GM18507 (cell line): ENCODE measurements around the gene PLEKHA5.

Experiments used
- DNase-seq: peaks from one replicate; pipeline ENCODE4 v3.0.0; 2011; ENCODE audit warnings: low read depth; ENCODE audit not compliant: insufficient read length; ENCODE audit errors: extremely low spot score
- FAIRE-seq: peaks from 2 replicates; lab custom pipeline; 2011; peaks lifted over from hg19 to GRCh38; lab: Jason Lieb, UNC

The PLEKHA5 gene

GRCh38 chr12:19243551-19243950 is 114.0 kb downstream of the PLEKHA5 start:
- FAIRE-seq: no peak
- DNase-seq: no peak

GRCh38 chr12:19244312-19244711 is 114.8 kb downstream of the PLEKHA5 start:
- no peak for FAIRE-seq
- no peak for DNase-seq

- no peak for FAIRE-seq
- DNase-seq: no peak
Observed at GRCh38 chr12:19245106-19245505, 115.6 kb downstream of the PLEKHA5 start.

GRCh38 chr12:19245666-19246065 is 116.1 kb downstream of the PLEKHA5 start:
- no peak for DNase-seq
- no peak for FAIRE-seq

GRCh38 chr12:19246933-19247332 is 117.4 kb downstream of the PLEKHA5 start:
- DNase-seq (no peak), FAIRE-seq (no peak)

- FAIRE-seq: no peak
- DNase-seq: no peak
Observed at GRCh38 chr12:19248929-19249602, 119.5 kb downstream of the PLEKHA5 start.

GRCh38 chr12:19251481-19252132 is 122.1 kb downstream of the PLEKHA5 start:
- DNase-seq (no peak), FAIRE-seq (no peak)

- no peak for DNase-seq
- no peak for FAIRE-seq
Observed at GRCh38 chr12:19260135-19260534, 130.6 kb downstream of the PLEKHA5 start.

- DNase-seq (no peak), FAIRE-seq (no peak)
Observed at GRCh38 chr12:19261773-19262172, 132.2 kb downstream of the PLEKHA5 start.

- DNase-seq (no peak), FAIRE-seq (no peak)
Observed at GRCh38 chr12:19263672-19264071, 134.1 kb downstream of the PLEKHA5 start.

- FAIRE-seq (no peak), DNase-seq (no peak)
Observed at GRCh38 chr12:19273482-19274330, 144.2 kb downstream of the PLEKHA5 start.

GRCh38 chr12:19276767-19277166 is 147.2 kb downstream of the PLEKHA5 start:
- no peak for FAIRE-seq
- DNase-seq: no peak

- DNase-seq (no peak), FAIRE-seq (no peak)
Observed at GRCh38 chr12:19277711-19278110, 148.2 kb downstream of the PLEKHA5 start.

GRCh38 chr12:19278407-19278806 is 148.9 kb downstream of the PLEKHA5 start:
- DNase-seq: no peak
- no peak for FAIRE-seq

- no peak for FAIRE-seq
- no peak for DNase-seq
Observed at GRCh38 chr12:19282133-19282699, 152.7 kb downstream of the PLEKHA5 start.

GRCh38 chr12:19284658-19285057 is 155.1 kb downstream of the PLEKHA5 start:
- DNase-seq (no peak), FAIRE-seq (no peak)

GRCh38 chr12:19285793-19286448 is 156.4 kb downstream of the PLEKHA5 start:
- FAIRE-seq: no peak
- no peak for DNase-seq

- no peak for DNase-seq
- no peak for FAIRE-seq
Observed at GRCh38 chr12:19287302-19287701, 157.8 kb downstream of the PLEKHA5 start.

- DNase-seq: no peak
- FAIRE-seq: no peak
Observed at GRCh38 chr12:19288161-19288560, 158.6 kb downstream of the PLEKHA5 start.
